H9 (cell line): Measurements from ENCODE around the gene NRG3. TPM values are rescaled to one million over a fixed set of nuclear protein-coding genes. Genes with fewer than 3 reads are reported as not detected.

Source experiments
- DNase-seq: peaks from one replicate; pipeline ENCODE4 v3.0.0-alpha.2; 2017
- H2AFZ ChIP-seq: one replicate; pipeline ENCODE4 v1.6.1; 2013; ENCODE audit warnings: mild to moderate bottlenecking, low read length, control low read depth, moderate library complexity
- H2AK5ac ChIP-seq: 2 replicates; pipeline ENCODE4 v1.6.1; 2013; ENCODE audit warnings: low read length, control low read depth, mixed read lengths; ENCODE audit not compliant: insufficient read length
- H2BK120ac ChIP-seq: one replicate; pipeline ENCODE4 v1.6.1; 2013; ENCODE audit warnings: low read depth, mild to moderate bottlenecking, low read length, control low read depth, inconsistent platforms; ENCODE audit not compliant: poor library complexity, severe bottlenecking
- H2BK12ac ChIP-seq: 2 replicates; pipeline ENCODE4 v1.6.1; 2013; ENCODE audit warnings: low read length, control low read depth, mixed read lengths, low read depth; ENCODE audit not compliant: insufficient read length
- H2BK15ac ChIP-seq: 2 replicates; pipeline ENCODE4 v1.6.1; 2013; ENCODE audit warnings: low read depth, low read length, control low read depth
- H2BK20ac ChIP-seq: one replicate; pipeline ENCODE4 v1.6.1; 2013; ENCODE audit warnings: low read depth, mild to moderate bottlenecking, low read length, control low read depth, inconsistent platforms; ENCODE audit not compliant: poor library complexity, severe bottlenecking
- H2BK5ac ChIP-seq: 2 replicates; pipeline ENCODE4 v1.6.1; 2013; ENCODE audit warnings: low read length, control low read depth, mixed read lengths; ENCODE audit not compliant: insufficient read length
- H3K14ac ChIP-seq: 2 replicates; pipeline ENCODE4 v1.6.1; 2013; ENCODE audit warnings: low read length, control low read depth; ENCODE audit not compliant: insufficient read depth
- H3K18ac ChIP-seq: 2 replicates; pipeline ENCODE4 v1.6.1; 2013; ENCODE audit warnings: low read depth, mild to moderate bottlenecking, mixed read lengths, low read length, control low read depth; ENCODE audit not compliant: insufficient read length
- H3K23ac ChIP-seq: 2 replicates; pipeline ENCODE4 v1.6.1; 2013; ENCODE audit warnings: low read length, control low read depth, mixed read lengths, low read depth; ENCODE audit not compliant: insufficient read length
- H3K23me2 ChIP-seq: 2 replicates; pipeline ENCODE4 v1.6.1; 2013; ENCODE audit warnings: low read depth, mild to moderate bottlenecking, mixed read lengths, low read length, control low read depth; ENCODE audit not compliant: insufficient read length, poor library complexity, severe bottlenecking
- H3K27ac ChIP-seq: 2 replicates; pipeline ENCODE4 v1.5.1; 2013; ENCODE audit warnings: low read length, control low read depth, mixed read lengths, low read depth; ENCODE audit not compliant: insufficient read length
- H3K27me3 ChIP-seq: 2 replicates; pipeline ENCODE4 v1.6.1; 2013; ENCODE audit warnings: low read length, control low read depth, inconsistent platforms; ENCODE audit not compliant: insufficient read depth
- H3K4ac ChIP-seq: 2 replicates; pipeline ENCODE4 v1.6.1; 2013; ENCODE audit warnings: low read depth, mild to moderate bottlenecking, control low read depth, inconsistent platforms, low read length, moderate library complexity
- H3K4me1 ChIP-seq: 2 replicates; pipeline ENCODE4 v1.6.1; 2013; ENCODE audit warnings: low read length, control low read depth, inconsistent platforms; ENCODE audit not compliant: insufficient read depth
- H3K4me2 ChIP-seq: 2 replicates; pipeline ENCODE4 v1.6.1; 2013; ENCODE audit warnings: low read length, control low read depth, mixed read lengths; ENCODE audit not compliant: insufficient read length, insufficient read depth
- H3K56ac ChIP-seq: 2 replicates; pipeline ENCODE4 v1.6.1; 2013; ENCODE audit warnings: low read depth, mild to moderate bottlenecking, mixed read lengths, low read length, control low read depth; ENCODE audit not compliant: insufficient read length
- H3K79me1 ChIP-seq: 2 replicates; pipeline ENCODE4 v1.6.1; 2013; ENCODE audit warnings: low read depth, mild to moderate bottlenecking, moderate library complexity, low read length, control low read depth, inconsistent platforms; ENCODE audit not compliant: insufficient read depth, poor library complexity, severe bottlenecking
- H3K79me2 ChIP-seq: 2 replicates; pipeline ENCODE4 v1.6.1; 2013; ENCODE audit warnings: low read length, control low read depth, inconsistent platforms; ENCODE audit not compliant: insufficient read depth
- H3K9ac ChIP-seq: 2 replicates; pipeline ENCODE4 v1.6.1; 2013; ENCODE audit warnings: low read length, control low read depth, mixed read lengths; ENCODE audit not compliant: insufficient read length; ENCODE audit errors: extremely low read depth
- H3K9me3 ChIP-seq: one replicate; pipeline ENCODE4 v1.6.1; 2013; ENCODE audit warnings: low read depth, low read length, inconsistent platforms; ENCODE audit not compliant: control insufficient read depth
- H3T11ph ChIP-seq: one replicate; pipeline ENCODE4 v1.6.1; 2013; ENCODE audit warnings: mild to moderate bottlenecking, low read length, control low read depth, inconsistent platforms
- H4K20me1 ChIP-seq: one replicate; pipeline ENCODE4 v1.6.1; 2013; ENCODE audit not compliant: control insufficient read depth, insufficient read length, insufficient read depth
- H4K5ac ChIP-seq: 2 replicates; pipeline ENCODE4 v1.6.1; 2013; ENCODE audit warnings: low read depth, mild to moderate bottlenecking, mixed read lengths, low read length, control low read depth; ENCODE audit not compliant: insufficient read length
- H4K8ac ChIP-seq: replicated peaks from 2 replicates; pipeline ENCODE4 v1.6.1; 2013; ENCODE audit warnings: low read length, control low read depth, mixed read lengths, low read depth; ENCODE audit not compliant: insufficient read length
- H4K91ac ChIP-seq: 2 replicates; pipeline ENCODE4 v1.6.1; 2013; ENCODE audit warnings: low read depth, mild to moderate bottlenecking, moderate library complexity, mixed read lengths, low read length, control low read depth; ENCODE audit not compliant: insufficient read length
- H3K27ac Mint-ChIP-seq, 3 experiments: 2 replicates in 2 of 3; 3 replicates in 1 of 3; pipeline ENCODE4 v1.8.0; 2020 to 2021; ENCODE audit warnings: mixed read lengths in 3 of 3, mild to moderate bottlenecking in 1 of 3, moderate library complexity in 1 of 3
- H3K27me3 Mint-ChIP-seq: 2 replicates; pipeline ENCODE4 v1.8.0; 2021; ENCODE audit warnings: low read depth, mild to moderate bottlenecking, moderate library complexity, mixed read lengths
- H3K36me3 Mint-ChIP-seq, 3 experiments: 2 replicates in 2 of 3; 3 replicates in 1 of 3; pipeline ENCODE4 v1.8.0; 2020 to 2021; ENCODE audit warnings: low read depth in 3 of 3, mixed read lengths in 3 of 3; ENCODE audit not compliant: insufficient read depth in 1 of 3
- H3K4me1 Mint-ChIP-seq, 2 experiments: 2 replicates each; pipeline ENCODE4 v1.8.0; 2020; ENCODE audit warnings: mixed read lengths in 2 of 2
- H3K4me3 Mint-ChIP-seq, 2 experiments: 2 replicates in 1 of 2; 3 replicates in 1 of 2; pipeline ENCODE4 v1.8.0; 2020 to 2021; ENCODE audit warnings: mild to moderate bottlenecking in 2 of 2, mixed read lengths in 2 of 2, moderate library complexity in 1 of 2
- H3K9me3 Mint-ChIP-seq, 2 experiments: 2 replicates in 1 of 2; 3 replicates in 1 of 2; pipeline ENCODE4 v1.8.0; 2020; ENCODE audit warnings: mild to moderate bottlenecking in 2 of 2, mixed read lengths in 2 of 2, moderate library complexity in 1 of 2
- CTCF ChIP-seq: fragments of 200-600 bp; sonication (generic); conservative IDR thresholded peaks from 3 replicates; pipeline ENCODE4 v1.8.0; 2021; ENCODE audit warnings: antibody characterized with exemption, mild to moderate bottlenecking
- WGBS: extraction: QIAGEN DNeasy Blood & Tissue Kit; methylation state at CpG from one replicate; pipeline ENCODE4 v1.1.7; 2013; ENCODE audit warnings: missing lambda C conversion rate, low lambda C conversion rate, mixed read lengths; ENCODE audit not compliant: insufficient read length; ENCODE audit errors: extremely low coverage; 5-methylcytosine and 5-hydroxymethylcytosine counted together
- total RNA-seq: library from RNA; stranded (reverse); gene quantifications from 2 replicates; pipeline ENCODE4 v1.2.1, GENCODE V29; 2021

Gene NRG3
- total RNA-seq, 1 experiment from 2014 or later = 1.6 TPM

DNA sequence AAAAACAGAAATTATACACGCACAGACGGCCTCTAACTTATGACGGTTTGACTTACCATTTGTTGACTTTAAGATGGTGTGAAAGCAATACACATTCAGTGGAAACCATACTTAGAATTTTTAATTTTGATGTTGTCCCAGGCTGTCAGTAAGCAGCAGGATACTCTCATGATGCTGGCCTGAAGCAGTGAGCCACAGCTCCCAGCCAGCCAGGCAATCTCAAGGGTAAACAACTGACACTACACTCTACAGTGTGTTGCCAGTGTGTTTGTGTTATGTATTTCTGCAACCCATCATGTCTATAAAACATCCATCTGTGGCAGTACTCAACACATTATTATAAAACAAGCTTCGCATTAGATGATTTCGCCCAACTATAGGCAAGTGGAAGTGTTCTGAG, 747.5 kb downstream of the NRG3 start:
- H2BK15ac ChIP-seq = no peak overlapping the region
- H3K56ac ChIP-seq = no peak overlapping the region
- no peaks in the 10 kb centered on the region for H3K4me1 Mint-ChIP-seq
- H4K20me1 ChIP-seq = no peaks in the 10 kb centered on the region
- no peak overlapping the region for H4K91ac ChIP-seq
- H2BK12ac ChIP-seq = no peak overlapping the region
- no peaks in the 10 kb centered on the region for H3K4me1 ChIP-seq
- H3K27me3 Mint-ChIP-seq = no peaks in the 10 kb centered on the region; the same call in 1 of the 2 replicates
- no peak overlapping the region for H2BK20ac ChIP-seq
- peaks cover 0 to 6% (median 2%) of the 10 kb centered on the region in 3 experiments; a peak in 4 of 7 replicates for H3K36me3 Mint-ChIP-seq
- no peak overlapping the region for H3K9ac ChIP-seq
- no peak overlapping the region for H2AK5ac ChIP-seq
- no peak overlapping the region for H2BK5ac ChIP-seq
- no peaks in the 10 kb centered on the region for H3K9me3 ChIP-seq
- H3K18ac ChIP-seq = no peak overlapping the region
- no peak overlapping the region for H4K5ac ChIP-seq
- H3K79me2 ChIP-seq = no peaks in the 10 kb centered on the region; the same call in 1 of the 2 replicates
- no CpG with 5 or more reads among the region's 5 CpGs for WGBS
- no peak overlapping the region for H3K23ac ChIP-seq
- no peaks in the 10 kb centered on the region for H3K27me3 ChIP-seq
- H3K27ac ChIP-seq = no peak overlapping the region
- no peak overlapping the region for H3K4ac ChIP-seq
- H3K4me2 ChIP-seq = no peak overlapping the region
- no peaks in the 10 kb centered on the region for H3K23me2 ChIP-seq
- no peak overlapping the region for H2AFZ ChIP-seq
- no peak overlapping the region for H3K27ac Mint-ChIP-seq
- TF ChIP-seq CTCF = no peak
- H3K4me3 Mint-ChIP-seq = no peak overlapping the region
- no peak overlapping the region for H3T11ph ChIP-seq
- no peak overlapping the region for H2BK120ac ChIP-seq
- no peak overlapping the region for H4K8ac ChIP-seq
- peaks cover 2 to 7% of the 10 kb centered on the region in 2 experiments; a peak in 3 of 5 replicates for H3K9me3 Mint-ChIP-seq
- no peak for DNase-seq
- no peak overlapping the region for H3K14ac ChIP-seq
- no peaks in the 10 kb centered on the region for H3K79me1 ChIP-seq
